K562 (cell line): ENCODE results near the gene SMAD4. TPM values are rescaled to one million over a fixed set of nuclear protein-coding genes. Genes with fewer than 3 reads are reported as not detected.

Experiments used
- ATAC-seq: fragments of 200-7000 bp; cut with Tn5 transposase; 3 replicates; pipeline ENCODE4 v1.9.1; 2020; ENCODE audit warnings: moderate library complexity
- BruUV-seq: library from RNA; stranded (reverse); fragments of 400-500 nt; replicated peaks from 2 replicates; lab custom pipeline; 2021; lab: Mats Ljungman, UMichigan
- CTCF ChIA-PET: fragments of 300-600 bp; formaldehyde crosslinking; extraction: SDS; loops from one replicate; lab custom pipeline; 2021; ENCODE audit warnings: low intra/inter-chr PET ratio; lab: Yijun Ruan, JAX
- POLR2A ChIA-PET: fragments of 300-600, 350-650 bp; sonication (Branson Sonifier 250); formaldehyde crosslinking; extraction: SDS; loops from one replicate; lab custom pipeline; 2021; ENCODE audit warnings: antibody characterized with exemption, inconsistent platforms; lab: Yijun Ruan, JAX
- DNase-seq, 4 experiments: peaks; one replicate each; pipeline versions ENCODE4 v3.0.0 to v3.0.0-alpha.2; 2011 to 2018; ENCODE audit warnings: low spot score in 3 of 4, mixed read lengths in 3 of 4; ENCODE audit errors: extremely low read depth in 1 of 4
- FAIRE-seq: peaks from 2 replicates; lab custom pipeline; 2011; peaks lifted over from hg19 to GRCh38; lab: Jason Lieb, UNC
- H2AFZ ChIP-seq: 2 replicates; pipeline ENCODE4 v1.6.0; 2011; ENCODE audit warnings: low read depth, low read length, control low read depth, inconsistent platforms
- H3K27ac ChIP-seq: fragments of 200-600 bp; 3 replicates; pipeline ENCODE4 v1.8.0; 2011; ENCODE audit warnings: low read depth, mild to moderate bottlenecking, control low read depth, inconsistent platforms, low read length, moderate library complexity, mixed read lengths; ENCODE audit errors: extremely low read depth
- H3K27me3 ChIP-seq, 2 experiments: fragments of 300-600 bp in 1 of 2; 2 replicates in 1 of 2; 3 replicates in 1 of 2; pipeline versions ENCODE4 v1.6.0 to v1.8.0; 2011; ENCODE audit warnings: inconsistent platforms in 2 of 2, low read length in 2 of 2, mild to moderate bottlenecking in 1 of 2, mixed read lengths in 1 of 2, moderate library complexity in 1 of 2; ENCODE audit not compliant: control insufficient read depth in 2 of 2, insufficient read depth in 2 of 2
- H3K36me3 ChIP-seq: fragments of 300-600 bp; 3 replicates; pipeline ENCODE4 v1.8.0; 2011; ENCODE audit warnings: mild to moderate bottlenecking, low read length, inconsistent platforms; ENCODE audit not compliant: control insufficient read depth, insufficient read depth
- H3K4me1 ChIP-seq, 2 experiments: fragments of 200-600 bp in 1 of 2; replicated peaks in 1 of 2; 2 replicates in 1 of 2; 3 replicates in 1 of 2; pipeline versions ENCODE4 v1.5.1 to v1.8.0; 2011; ENCODE audit warnings: inconsistent platforms in 2 of 2, low read length in 2 of 2, mild to moderate bottlenecking in 1 of 2, mixed read lengths in 1 of 2, moderate library complexity in 1 of 2; ENCODE audit not compliant: control insufficient read depth in 2 of 2, insufficient read depth in 2 of 2
- H3K4me2 ChIP-seq: 2 replicates; pipeline ENCODE4 v1.6.1; 2011; ENCODE audit warnings: low read length, control low read depth, inconsistent platforms, mixed read lengths; ENCODE audit not compliant: insufficient read depth
- H3K4me3 ChIP-seq: fragments of 200-600 bp; sonication (generic), shearing (Covaris generic); 2 replicates; pipeline ENCODE4 v1.5.1; 2016; ENCODE audit warnings: control low read depth, inconsistent platforms
- H3K79me2 ChIP-seq: fragments of 200-600 bp; 3 replicates; pipeline ENCODE4 v1.8.0; 2011; ENCODE audit warnings: low read length, inconsistent platforms; ENCODE audit not compliant: control insufficient read depth, insufficient read depth
- H3K9ac ChIP-seq, 2 experiments: 2 replicates each; pipeline versions ENCODE4 v1.6.0 to v1.6.1; 2011; ENCODE audit warnings: low read depth in 2 of 2, low read length in 2 of 2, control low read depth in 1 of 2, inconsistent platforms in 1 of 2, mild to moderate bottlenecking in 1 of 2, mixed read lengths in 1 of 2; ENCODE audit not compliant: insufficient read depth in 1 of 2
- H3K9me1 ChIP-seq: one replicate; pipeline ENCODE4 v1.6.0; 2011; ENCODE audit warnings: inconsistent platforms, mild to moderate bottlenecking, low read length, moderate library complexity; ENCODE audit not compliant: control insufficient read depth, insufficient read depth
- H3K9me3 ChIP-seq: replicated peaks from 2 replicates; pipeline ENCODE4 v1.5.1; 2011; ENCODE audit warnings: low read depth, low read length, inconsistent platforms; ENCODE audit not compliant: control insufficient read depth, insufficient read depth
- H4K20me1 ChIP-seq: replicated peaks from 2 replicates; pipeline ENCODE4 v1.6.1; 2011; ENCODE audit warnings: low read length, inconsistent platforms, mixed read lengths; ENCODE audit not compliant: control insufficient read depth, insufficient read depth
- NCOA1 ChIP-seq: fragments of 450-650 bp; IDR thresholded peaks from 2 replicates; pipeline ENCODE4 v1.6.1; 2016; ENCODE audit warnings: low read depth
- WGBS: fragments of 100-300 bp; shearing (Covaris generic); methylation state at CpG from one replicate; pipeline ENCODE4 v1.1.6; 2016; ENCODE audit warnings: low coverage, mixed read lengths; ENCODE audit not compliant: insufficient coverage; ENCODE audit errors: missing lambda C conversion rate; 5-methylcytosine and 5-hydroxymethylcytosine counted together
- in situ Hi-C: fragments of 300-500 bp; cut with MboI; formaldehyde crosslinking; loops from 4 replicates; pipeline ENCODE4 v1.15.0; 2018; ENCODE audit warnings: inconsistent platforms, mixed read lengths
- intact Hi-C: fragments of 100-400 bp; cut with micrococcal nuclease; formaldehyde crosslinking; loops from 2 replicates; pipeline ENCODE4 v1.14.2; 2022
- polyA plus RNA-seq, 8 experiments: library from polyadenylated mRNA; depleted of rRNA in 4 of 8; stranded (reverse) in 5 of 8; unstranded in 3 of 8; fragments of >200 nt; fragmentation: Nextera tagmentation in 2 of 8; fragmentation: Illumina TruSeq in 1 of 8; extraction: Ambion mirVana in 2 of 8; extraction: Trizol in 1 of 8; gene quantifications; 2 replicates each; pipeline versions ENCODE4 v1.2.1 to v1.2.3, GENCODE V29; 2011 to 2014; ENCODE audit warnings: inconsistent platforms in 1 of 8, missing spikeins in 1 of 8
- total RNA-seq, 7 experiments: library from RNA; depleted of rRNA in 6 of 7; stranded (reverse); fragments of >200 nt in 6 of 7; fragmentation: Illumina TruSeq in 2 of 7; extraction: Trizol in 2 of 7; gene quantifications; 2 replicates each; pipeline versions ENCODE4 v1.2.1 to v1.2.3, GENCODE V29; 2011 to 2021; ENCODE audit warnings: low replicate concordance in 1 of 7
- TF ChIP-seq, protein P1 (sequence below): fragments of 250-450 bp; sonication (Bioruptor Pico); IDR thresholded peaks from 2 replicates; pipeline ENCODE4 v1.4.0; 2020; ENCODE audit warnings: mild to moderate bottlenecking, moderate library complexity, borderline replicate concordance
- TF ChIP-seq, protein P2 (sequence below): fragments of 450-650 bp; IDR thresholded peaks from 2 replicates; pipeline ENCODE4 v1.6.1; 2018; ENCODE audit not compliant: partially characterized antibody
- TF ChIP-seq, protein P3 (sequence below): fragments of 450-650 bp; IDR thresholded peaks from 2 replicates; pipeline ENCODE4 v1.6.1; 2016; ENCODE audit warnings: mild to moderate bottlenecking

The SMAD4 gene
- total and polyA plus RNA-seq, 9 of the 15 experiments (the other 6 are each of a cell fraction or from before 2014, with no cell fraction given), result 5.7 to 55.0 (median 39.4) TPM

DNA sequence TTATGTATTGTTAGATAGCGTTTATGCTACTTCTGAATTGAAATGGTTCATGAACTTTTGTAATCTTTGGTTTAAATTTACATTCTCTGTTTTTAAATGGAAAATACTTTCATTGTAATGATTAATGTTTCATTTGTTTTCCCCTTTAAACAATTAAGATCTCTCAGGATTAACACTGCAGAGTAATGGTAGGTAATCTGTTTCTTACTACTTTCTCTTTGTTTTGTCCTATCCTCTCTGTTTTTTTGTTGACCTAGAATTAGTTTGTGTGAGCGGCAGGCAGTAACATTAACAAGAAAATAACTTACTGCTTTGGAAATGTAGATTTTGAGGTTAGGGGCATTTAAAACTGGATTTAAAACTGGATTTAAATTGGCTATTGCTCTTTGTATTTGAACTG, 19.1 kb downstream of the SMAD4 start:
- 96% methylated on average over 2 of the region's 2 CpGs for WGBS
- no peak for FAIRE-seq
- H3K4me2 ChIP-seq, result no peak overlapping the region
- peaks cover 31% of the 10 kb centered on the region for H3K79me2 ChIP-seq
- H3K4me3 ChIP-seq, result no peak overlapping the region
- peaks cover 3 to 8% of the 10 kb centered on the region in 2 experiments; a peak in 3 of 5 replicates for H3K4me1 ChIP-seq
- H3K9me3 ChIP-seq, result no peaks in the 10 kb centered on the region
- H3K36me3 ChIP-seq, result peaks cover 52% of the 10 kb centered on the region; the same call in 2 of the 3 replicates
- BruUV-seq, result no TSS peak
- in situ Hi-C loops (no loop called here), intact Hi-C loops (no loop called here)
- H3K9ac ChIP-seq, result no peak overlapping the region
- H4K20me1 ChIP-seq, result peaks cover 10% of the 10 kb centered on the region; the same call in 1 of the 2 replicates
- DNase-seq, result no peak
- POLR2A ChIA-PET, result no interaction called here
- no peak for ATAC-seq
- no peak overlapping the region for H3K27ac ChIP-seq
- TF ChIP-seq, protein P1, sequence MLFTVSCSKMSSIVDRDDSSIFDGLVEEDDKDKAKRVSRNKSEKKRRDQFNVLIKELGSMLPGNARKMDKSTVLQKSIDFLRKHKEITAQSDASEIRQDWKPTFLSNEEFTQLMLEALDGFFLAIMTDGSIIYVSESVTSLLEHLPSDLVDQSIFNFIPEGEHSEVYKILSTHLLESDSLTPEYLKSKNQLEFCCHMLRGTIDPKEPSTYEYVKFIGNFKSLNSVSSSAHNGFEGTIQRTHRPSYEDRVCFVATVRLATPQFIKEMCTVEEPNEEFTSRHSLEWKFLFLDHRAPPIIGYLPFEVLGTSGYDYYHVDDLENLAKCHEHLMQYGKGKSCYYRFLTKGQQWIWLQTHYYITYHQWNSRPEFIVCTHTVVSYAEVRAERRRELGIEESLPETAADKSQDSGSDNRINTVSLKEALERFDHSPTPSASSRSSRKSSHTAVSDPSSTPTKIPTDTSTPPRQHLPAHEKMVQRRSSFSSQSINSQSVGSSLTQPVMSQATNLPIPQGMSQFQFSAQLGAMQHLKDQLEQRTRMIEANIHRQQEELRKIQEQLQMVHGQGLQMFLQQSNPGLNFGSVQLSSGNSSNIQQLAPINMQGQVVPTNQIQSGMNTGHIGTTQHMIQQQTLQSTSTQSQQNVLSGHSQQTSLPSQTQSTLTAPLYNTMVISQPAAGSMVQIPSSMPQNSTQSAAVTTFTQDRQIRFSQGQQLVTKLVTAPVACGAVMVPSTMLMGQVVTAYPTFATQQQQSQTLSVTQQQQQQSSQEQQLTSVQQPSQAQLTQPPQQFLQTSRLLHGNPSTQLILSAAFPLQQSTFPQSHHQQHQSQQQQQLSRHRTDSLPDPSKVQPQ (CRISPR knock-in tag), result no peak
- TF ChIP-seq, protein P2, sequence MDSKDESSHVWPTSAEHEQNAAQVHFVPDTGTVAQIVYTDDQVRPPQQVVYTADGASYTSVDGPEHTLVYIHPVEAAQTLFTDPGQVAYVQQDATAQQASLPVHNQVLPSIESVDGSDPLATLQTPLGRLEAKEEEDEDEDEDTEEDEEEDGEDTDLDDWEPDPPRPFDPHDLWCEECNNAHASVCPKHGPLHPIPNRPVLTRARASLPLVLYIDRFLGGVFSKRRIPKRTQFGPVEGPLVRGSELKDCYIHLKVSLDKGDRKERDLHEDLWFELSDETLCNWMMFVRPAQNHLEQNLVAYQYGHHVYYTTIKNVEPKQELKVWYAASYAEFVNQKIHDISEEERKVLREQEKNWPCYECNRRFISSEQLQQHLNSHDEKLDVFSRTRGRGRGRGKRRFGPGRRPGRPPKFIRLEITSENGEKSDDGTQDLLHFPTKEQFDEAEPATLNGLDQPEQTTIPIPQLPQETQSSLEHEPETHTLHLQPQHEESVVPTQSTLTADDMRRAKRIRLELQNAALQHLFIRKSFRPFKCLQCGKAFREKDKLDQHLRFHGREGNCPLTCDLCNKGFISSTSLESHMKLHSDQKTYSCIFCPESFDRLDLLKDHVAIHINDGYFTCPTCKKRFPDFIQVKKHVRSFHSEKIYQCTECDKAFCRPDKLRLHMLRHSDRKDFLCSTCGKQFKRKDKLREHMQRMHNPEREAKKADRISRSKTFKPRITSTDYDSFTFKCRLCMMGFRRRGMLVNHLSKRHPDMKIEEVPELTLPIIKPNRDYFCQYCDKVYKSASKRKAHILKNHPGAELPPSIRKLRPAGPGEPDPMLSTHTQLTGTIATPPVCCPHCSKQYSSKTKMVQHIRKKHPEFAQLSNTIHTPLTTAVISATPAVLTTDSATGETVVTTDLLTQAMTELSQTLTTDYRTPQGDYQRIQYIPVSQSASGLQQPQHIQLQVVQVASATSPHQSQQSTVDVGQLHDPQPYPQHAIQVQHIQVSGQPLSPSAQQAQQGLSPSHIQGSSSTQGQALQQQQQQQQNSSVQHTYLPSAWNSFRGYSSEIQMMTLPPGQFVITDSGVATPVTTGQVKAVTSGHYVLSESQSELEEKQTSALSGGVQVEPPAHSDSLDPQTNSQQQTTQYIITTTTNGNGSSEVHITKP, result no peak
- TF ChIP-seq, protein P3, sequence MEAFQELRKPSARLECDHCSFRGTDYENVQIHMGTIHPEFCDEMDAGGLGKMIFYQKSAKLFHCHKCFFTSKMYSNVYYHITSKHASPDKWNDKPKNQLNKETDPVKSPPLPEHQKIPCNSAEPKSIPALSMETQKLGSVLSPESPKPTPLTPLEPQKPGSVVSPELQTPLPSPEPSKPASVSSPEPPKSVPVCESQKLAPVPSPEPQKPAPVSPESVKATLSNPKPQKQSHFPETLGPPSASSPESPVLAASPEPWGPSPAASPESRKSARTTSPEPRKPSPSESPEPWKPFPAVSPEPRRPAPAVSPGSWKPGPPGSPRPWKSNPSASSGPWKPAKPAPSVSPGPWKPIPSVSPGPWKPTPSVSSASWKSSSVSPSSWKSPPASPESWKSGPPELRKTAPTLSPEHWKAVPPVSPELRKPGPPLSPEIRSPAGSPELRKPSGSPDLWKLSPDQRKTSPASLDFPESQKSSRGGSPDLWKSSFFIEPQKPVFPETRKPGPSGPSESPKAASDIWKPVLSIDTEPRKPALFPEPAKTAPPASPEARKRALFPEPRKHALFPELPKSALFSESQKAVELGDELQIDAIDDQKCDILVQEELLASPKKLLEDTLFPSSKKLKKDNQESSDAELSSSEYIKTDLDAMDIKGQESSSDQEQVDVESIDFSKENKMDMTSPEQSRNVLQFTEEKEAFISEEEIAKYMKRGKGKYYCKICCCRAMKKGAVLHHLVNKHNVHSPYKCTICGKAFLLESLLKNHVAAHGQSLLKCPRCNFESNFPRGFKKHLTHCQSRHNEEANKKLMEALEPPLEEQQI, result no peak
- TF ChIP-seq NCOA1, result no peak
- CTCF ChIA-PET, result interaction anchor here (0.7 kb wide), 1 partner anchor 173 kb away, joined by 3 read pairs; no protein-coding TSS in a partner anchor
- H2AFZ ChIP-seq, result no peak overlapping the region
- H3K27me3 ChIP-seq, result no peaks in the 10 kb centered on the region
- no peaks in the 10 kb centered on the region for H3K9me1 ChIP-seq
